Measurements from ENCODE around the gene FXR1.
"Not testable (repeated sequence)": the region's sequence is repeated elsewhere in the genome, so short reads cannot be mapped to it uniquely, and the experiment has no call there.

FXR1 gene

DNA sequence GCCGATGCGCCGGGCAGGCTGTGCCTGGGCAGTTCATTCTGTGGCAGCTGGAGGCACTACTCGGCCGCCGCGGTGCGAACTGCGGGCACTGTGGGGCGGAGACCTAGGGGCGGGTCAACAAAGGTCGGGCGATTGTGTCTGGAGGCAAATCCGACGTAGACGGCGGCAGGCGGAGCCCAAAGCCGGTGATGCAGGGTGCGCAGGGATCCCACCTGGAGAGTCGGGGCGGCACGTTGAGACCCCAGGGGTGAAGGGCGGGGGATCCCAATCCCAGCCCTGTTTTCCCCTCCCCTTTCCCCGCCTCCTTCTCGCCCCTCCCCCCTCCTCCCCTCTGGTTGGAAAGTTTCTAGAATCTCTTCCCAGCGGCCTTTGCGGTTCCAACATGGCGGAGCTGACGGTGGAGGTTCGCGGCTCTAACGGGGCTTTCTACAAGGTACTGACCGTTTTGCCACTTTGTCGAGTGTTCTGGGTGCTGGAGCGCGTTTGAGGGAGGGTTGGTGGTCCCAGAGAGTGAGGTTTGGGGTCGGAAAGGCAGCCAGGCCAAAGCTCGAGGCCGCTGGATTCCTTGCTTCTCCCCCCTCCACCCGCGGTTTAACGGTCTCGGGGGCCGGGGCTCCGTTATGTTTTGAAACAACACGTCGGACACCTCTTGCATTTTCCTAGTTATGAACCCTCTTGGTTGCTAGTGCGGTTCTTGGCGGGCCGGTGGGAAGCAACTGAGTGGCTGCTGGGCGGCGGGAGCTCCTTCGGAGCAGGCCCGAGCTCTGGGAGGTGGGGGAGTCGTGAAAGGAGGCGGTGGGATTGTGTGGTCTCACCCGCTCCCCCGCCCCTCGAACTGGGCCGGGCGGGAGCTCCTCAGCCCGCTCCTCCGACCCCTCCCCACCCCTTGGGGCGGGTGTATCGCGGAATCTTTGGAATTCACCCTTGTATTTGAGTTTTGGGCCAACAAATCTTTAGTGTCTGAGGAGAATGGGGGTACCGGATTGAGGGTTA, at the start of gene FXR1:
Gene FXR1, plus strand, starts transcription at position 367 of the 993 bp plus-strand sequence. Its CDS starts 16 bp downstream, at position 383.
- no peak for FAIRE-seq

DNA sequence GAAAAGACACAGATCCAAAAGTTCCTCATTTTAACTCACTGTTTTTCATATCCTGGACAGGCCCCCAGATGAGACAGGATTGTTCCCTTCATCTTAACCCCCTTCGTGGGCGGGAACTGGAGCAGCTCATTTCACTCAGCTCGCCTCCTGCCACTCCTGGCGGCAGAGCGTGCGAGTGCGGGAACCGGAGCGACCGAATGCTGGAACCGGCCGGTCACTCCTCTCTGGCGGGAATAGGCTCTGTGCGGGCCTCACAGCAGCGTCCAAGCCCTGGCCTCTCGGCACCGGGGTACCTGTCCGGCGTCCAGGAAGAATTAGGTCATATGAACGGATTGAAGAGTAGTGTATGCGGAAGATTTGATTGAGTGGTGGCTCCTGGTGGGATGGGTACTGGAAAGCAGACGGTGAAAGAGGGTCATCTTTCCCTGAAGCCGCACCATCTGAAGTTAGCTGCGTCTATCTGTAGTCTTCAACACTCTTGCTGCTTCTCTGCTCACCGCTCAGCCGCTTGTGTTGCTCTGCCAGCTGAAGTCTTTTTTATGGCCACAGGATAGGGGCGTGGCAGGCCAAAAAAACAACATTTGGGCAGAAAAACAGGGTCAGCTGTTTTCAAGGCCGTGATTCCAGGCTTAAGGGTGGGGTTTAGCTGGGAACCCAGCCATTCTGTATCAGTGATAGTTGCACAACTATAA, 42.3 kb upstream of the FXR1 start:
- FAIRE-seq = no peak

DNA sequence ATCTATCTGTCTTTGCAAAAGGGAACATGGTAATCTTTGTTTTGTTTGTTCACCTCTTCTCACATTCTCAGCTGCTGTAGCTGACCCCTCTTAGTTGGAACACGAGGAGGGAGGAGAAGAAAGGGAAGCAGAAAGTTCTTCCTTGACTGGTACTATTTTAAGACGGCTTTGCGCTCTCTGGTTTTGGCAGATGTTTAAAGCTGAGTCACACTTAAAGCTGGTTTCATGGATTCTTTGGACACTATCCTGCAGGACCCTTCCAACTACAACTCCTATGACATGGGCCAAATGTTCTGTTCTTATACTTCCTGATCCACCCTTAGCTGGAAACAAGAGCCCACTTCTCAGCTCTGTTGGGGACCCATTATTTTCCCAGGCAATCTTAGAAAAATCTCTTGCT, 40.6 kb upstream of the FXR1 start:
- no peak for FAIRE-seq

DNA sequence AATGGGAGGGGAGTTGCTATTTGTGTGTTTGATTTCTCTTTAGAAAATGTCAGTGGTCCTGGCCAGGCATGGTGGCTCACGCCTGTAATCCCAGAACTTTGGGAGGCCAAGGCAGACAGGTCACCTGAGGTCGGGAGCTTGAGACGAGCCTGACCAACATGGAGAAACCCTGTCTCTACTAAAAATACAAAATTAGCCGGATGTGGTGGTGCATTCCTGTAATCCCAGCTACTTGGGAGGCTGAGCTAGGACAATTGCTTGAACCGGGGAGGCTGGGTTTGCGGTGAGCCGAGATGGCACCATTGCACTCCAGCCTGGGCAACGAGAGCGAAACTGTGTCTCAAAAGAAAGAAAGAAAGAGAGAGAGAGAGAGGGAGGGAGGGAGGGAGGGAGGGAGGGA, 40.0 kb upstream of the FXR1 start:
- not testable (repeated sequence) for FAIRE-seq

DNA sequence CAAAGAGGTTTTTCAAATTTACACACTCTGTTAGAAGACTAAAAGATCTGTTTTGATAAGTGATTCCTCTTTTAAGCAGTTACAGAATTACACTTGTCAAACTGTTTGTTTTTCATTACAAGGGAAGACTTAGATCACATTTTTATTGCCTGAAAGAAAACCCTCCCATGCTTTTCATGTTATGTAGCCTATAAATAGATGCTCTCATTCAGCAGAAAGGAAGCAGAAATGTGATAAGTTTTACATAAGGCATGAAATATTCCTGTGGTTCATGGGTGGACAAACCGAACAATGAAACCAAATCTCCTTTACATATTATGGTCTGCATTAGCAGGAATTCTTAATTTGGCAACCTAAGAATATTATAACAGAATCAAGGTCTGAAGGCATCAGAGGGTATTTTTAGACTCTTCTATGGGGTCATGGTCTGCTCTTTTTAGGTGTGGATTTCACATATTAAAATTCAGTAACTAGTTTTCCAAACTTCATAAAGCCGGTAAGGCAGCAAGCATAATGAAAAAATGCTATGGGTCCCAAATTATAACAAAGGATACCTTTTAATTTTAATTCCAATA, 37.3 kb upstream of the FXR1 start:
- FAIRE-seq = no peak

DNA sequence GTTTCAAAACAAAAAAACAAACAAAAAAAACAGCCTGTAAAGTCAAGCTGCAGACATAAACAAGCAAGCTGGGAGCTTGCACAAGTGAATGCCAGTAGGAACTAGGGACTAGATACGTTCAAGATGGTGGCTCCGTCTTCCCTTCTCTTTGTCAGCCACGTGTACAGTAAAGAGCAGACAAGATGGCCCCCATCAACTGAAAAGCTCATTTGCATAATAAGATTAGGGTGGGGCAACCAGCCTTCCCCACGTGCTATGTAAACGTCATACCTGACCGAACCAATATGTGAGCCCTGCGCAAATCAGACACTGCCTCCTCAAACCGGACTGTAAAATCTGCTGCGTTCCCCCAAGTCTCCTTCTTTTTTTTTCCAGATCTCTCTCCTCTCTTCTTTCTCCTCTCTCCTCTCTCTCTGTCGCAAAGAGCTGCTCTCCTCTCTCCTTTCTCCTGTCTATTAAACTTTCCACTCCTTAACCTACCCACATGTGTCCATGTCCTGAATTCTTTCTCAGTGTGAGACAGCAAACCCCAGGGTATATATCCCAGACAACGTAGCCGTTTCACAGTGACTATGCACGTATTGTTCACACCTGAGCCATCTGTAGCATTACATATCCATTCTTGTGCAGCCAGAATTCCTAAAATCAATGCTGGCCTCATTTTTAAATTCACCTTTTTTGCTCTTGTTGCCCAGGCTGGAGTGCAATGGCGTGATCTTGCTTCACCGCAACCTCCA, 31.2 kb upstream of the FXR1 start:
- FAIRE-seq = no peak

DNA sequence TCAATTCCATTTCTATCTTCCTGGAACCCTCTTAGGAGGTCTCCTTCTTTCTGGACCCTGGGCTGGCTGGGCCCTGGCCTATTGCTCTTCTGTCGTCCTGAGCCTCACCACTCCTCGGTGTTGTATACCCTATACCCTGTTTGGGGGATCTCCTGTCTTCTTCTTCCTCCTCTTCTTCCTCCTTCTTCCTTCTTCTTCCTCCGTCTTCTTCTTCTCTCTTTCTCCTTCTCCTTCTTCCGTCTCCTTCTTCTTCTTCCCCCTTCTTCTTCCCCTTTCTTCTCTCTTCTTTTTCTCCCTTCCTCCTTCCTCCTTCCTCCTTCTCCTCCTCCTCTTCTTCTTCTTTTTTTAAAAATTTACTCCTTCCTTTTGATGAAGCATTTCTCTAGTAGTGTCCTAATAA, 30.4 kb upstream of the FXR1 start:
- FAIRE-seq = no peak

DNA sequence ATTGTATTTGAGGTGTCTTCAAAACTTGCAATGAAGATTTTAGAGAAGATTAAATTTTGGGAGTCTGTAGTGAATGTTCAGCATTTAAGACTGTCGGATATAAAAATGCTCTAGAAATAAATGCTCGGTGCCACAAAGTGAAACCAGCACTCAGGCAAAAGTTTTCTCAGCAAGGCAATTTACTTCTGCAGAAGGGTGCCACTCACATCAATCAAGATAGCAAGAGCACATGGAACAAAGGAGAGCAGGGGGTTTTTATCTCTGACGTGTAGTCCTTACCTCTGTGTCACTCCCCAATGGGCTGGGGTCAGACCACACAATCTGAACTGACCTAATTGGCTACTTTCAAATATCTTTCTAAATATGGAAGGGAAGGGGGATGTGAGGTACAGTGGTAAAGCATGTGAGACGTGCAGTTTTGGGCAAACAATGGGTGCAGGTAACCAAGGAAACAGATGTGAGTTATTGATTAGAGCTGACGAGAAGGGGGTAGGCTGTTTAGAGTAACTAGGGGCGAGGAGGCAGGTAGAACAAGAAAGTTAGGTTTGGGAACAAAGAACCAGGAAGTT, 23.4 kb upstream of the FXR1 start:
- FAIRE-seq = no peak

DNA sequence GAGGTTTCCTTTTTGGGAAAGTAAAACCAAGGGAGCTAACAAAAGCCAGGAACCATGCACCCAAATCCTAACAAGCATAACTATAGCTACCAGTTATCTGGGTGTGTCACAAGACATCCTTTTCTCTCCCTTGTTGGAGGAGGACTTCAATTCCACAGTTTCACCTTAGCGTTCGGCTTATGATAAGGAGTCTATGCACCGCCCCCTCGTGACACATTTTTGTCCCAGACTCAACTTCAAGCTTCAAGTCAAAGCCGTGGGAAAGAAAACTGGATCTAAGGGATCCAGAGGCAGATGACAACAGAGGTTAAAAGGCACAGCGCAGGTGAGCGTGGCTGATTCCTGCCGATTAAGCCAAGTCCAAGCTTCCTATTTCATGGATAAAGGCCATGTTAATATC, 13.9 kb upstream of the FXR1 start:
- FAIRE-seq = no peak

DNA sequence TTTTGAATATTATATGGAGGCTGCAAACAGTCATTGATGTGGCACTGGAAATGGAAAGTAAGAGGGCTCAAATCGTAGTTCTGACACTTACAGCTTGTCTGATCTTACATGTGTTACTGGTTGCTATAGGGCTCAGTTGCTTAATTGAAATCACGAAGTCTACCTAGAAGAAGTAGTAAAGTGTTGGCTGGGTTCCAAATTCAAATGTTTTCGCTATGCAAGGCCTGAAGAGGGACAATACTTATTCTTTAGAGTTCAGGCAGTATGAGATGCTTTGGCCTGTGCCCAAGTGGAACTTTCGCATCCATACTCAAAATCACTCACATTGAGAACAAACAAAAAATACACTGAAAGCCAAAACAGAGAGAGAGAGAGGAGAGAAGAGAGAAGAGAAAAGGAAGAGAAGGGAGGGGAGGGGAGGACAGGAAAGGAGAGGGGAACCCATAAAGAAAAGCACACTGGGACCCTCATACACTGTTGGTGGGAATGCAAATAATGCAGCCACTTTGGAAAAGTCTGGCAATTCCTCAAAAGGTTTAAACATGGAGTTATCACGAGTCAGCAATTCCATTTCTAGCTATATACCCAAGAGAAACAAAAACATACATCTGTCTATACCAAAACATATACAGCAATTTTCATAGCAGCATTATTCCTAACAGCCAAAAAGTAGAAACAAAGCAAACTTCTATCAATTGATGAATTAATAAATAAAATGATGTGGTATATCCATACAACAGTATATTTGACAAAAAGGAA, 2.9 kb upstream of the FXR1 start:
- no peak for FAIRE-seq

DNA sequence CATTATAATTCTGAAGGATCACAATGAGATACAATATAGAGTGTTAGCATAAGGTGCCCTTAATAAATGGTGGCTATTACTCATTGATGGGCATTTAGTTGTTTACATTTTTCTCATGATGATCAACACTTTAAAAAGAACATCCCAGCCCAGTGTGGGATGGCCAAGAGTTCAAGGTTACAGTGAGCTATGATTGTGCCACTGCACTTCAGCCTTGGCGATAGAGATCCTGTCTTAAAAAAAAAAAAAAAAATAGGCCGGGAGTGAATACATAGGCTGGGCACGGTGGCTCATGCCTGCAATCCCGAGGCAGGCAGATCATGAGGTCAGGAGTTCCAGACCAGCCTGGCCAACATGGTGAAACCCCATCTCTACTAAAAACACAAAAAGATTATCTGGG, 1.6 kb upstream of the FXR1 start:
- FAIRE-seq = no peak

DNA sequence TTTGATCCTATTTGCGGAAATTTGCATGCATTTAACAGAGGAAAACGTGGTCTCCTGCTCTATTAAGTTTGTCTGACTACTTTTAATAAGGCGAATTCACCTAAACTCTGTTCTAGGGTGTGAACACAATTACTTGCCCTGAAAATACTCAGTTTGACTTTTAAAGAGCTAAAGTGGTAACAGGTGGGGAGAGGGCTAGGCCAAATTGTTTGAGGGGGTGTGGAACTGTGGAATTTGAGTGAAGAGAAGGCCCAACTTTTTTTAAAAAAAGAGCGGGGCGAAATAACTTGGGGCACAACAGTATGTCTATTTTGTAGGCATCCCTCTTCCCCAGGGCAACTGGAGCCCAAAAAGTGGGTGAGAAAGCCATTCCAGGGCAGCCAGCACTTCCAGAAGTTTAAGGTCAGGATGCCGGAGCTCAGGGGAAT, 580 bp upstream of the FXR1 start:
- no peak for FAIRE-seq

DNA sequence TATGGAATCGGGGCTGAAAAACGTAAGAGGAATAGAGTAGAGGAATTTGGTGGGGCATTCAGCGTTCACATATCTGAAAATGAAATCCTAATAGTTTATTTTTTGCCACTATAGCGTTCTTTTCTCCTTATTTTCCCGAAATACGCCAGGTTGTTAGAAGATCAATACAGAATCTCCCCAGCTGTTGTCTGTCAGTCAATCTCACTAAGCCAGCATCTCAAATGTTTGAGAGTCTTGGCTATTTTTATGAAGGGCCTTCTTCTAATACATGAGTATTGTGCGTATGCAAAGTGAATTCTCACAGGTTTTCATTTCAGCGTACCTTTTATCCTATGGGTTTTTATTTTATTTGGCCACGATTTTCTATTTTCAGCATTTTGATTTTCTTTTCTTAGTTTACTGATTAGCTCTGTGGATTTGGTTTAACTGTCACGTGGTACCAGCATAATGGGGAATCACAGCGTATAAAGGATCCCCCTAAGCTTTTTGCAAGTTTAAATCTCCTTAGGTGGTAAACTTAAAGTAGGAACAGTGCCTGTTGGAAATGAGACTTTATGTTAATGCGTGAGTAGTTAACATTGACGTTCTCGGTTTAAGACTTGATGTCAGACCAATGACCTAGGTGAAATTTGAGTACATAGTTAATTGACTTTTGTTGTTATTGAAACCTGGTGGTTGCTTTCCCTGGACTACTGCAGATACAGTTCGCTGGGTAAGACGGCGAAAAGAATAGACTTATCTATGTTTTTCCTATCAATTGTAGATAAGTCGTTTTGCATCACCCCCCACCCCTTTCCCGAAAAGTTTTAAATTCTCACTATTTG, 1.3 kb downstream of the FXR1 start:
- FAIRE-seq = no peak

DNA sequence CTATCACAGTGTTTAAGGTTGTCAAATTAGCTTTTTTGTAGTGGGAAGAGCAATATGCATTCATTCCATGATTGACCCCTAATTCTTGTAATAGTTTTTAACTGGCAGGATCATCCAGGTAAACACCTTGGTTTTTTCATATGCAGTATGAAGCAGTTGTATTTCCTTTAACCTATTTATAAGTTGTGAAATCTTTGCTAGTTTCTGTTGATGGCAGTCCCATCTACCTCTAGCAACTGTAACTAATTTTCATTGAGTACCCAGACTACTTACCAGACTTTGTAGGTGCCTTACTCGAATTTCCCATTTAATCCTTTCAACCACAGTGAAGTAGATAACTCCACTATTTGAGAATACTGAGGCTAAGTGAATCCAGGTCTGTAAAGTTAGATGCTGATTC, 6.1 kb downstream of the FXR1 start:
- FAIRE-seq = no peak

DNA sequence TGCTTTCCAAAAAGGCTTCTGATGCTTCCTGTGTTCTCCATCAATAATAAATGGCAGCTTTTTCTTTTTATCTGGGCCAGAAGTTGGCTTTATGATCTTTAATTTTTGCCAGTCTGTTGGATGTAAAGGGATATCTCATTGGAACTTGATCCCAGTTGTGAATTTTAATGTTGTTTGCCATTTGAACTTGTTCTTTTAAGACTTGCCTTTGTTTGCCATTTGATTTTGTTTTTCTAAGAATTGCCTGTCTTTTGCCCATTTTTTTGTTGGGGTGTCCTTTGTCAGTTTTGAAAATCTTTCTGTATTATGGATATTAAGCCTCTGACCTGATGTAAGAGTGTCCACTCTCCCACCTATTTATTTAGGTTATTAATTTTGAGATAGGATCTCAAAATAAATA, 9.8 kb downstream of the FXR1 start:
- FAIRE-seq = no peak

DNA sequence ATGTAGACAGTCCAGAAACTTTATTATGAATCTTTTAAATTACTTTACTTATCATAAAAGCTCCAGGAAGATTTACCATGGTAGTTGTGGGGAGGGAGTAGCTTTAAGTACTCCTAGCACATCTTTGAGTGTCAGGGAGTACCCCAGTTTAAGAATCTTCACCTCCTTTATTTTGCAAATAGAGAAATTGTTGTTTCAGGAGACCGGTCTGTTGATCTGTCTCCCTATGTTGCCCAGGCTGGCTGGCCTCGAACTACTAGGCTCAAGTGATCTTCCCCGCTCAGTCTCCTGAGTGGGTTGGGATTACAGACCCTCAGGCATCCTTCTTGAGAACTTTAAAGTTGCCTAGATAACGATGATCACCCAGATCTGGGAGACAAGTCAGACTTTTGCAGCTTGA, 11.1 kb downstream of the FXR1 start:
- no peak for FAIRE-seq

DNA sequence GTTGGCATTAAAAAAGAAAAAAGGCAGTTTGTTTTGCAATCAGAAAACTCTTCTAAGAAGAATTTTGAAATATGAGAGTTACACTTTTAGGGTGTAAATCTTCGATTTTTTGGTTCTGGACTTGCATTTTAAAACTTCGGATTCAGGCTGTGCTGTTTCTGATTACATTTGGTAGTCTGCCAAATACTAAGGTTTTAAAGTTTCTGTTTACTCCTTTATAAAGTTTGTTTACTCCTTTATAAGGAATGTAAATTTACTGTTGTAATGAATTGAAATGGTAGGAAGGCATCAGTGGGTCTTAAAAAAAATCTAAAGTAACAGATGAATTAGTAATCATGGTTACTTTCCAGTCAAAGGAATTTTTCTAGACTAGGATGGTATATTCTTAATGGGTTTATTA, 14.1 kb downstream of the FXR1 start:
- no peak for FAIRE-seq

DNA sequence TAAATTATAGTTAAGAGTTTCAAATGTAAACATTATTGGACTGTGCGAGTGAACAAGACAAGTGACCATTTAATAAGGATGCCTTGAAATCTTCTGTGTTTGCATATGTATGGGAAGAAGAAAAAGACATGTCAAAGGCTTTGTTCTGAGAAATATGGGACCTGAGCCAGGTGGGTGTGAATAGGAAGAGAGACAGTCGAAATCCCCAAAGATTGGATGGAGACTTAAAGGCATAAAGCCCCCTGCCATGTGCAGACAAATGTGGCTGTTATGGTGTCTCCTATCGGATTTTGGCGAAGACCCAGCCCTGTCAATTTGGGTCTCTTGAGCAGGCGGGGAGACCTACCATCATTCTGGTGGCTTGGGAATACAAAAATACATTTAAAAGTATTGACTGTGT, 16.9 kb downstream of the FXR1 start:
- FAIRE-seq = no peak

DNA sequence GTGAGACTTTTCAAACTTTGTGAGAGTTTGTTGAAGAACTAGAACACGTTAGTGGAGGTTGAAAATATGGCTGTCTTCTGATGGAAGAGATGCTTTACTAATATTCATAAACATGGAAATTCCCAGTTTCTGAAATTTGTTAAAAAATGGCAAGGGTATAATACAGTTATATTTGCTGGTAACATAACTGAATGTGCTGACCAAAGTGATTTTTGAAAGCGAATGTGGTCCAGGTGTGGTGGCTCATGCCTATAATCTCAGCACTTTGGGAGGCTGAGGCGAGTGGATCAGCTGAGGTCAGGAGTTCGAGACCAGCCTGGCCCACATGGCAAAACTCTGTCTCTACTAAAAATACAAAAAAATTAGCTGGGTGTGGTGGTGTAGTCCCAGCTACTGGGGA, 18.1 kb downstream of the FXR1 start:
- no peak for FAIRE-seq

DNA sequence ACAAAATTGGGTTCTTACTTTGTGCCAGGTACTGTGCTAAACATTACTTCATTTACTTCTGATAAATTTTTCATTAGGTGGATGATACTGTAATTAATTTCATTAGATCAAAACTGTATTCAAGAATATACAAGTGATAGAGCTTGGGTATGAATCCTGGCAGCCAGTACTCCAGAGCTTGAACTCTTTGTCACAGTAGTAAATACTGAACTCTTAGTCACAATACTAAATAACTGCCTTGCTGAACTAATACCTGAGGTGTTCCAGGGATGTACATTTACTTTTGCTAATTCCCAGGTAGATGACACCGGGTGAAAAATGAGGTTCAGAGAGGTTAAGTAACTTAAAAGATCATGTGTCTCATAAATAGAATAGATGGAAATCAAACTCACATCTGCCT, 20.3 kb downstream of the FXR1 start:
- FAIRE-seq = no peak

DNA sequence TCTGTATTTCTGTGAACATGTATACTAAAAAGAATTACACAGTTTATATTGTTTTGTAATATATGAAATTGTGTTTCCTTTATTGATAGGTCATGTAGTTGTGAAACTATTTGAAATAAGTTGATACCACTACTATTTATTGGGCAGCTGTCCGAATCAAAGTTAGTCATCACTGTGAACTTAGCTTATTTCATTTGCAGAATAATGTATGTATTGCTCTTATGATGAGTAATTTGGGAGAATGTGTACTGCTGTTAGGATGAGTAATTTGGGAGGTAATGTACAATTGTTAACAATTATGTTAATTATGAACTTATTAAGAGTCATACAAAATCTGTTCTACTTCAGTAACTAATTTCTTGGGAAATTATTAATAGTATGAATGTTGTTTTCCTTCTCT, 22.2 kb downstream of the FXR1 start:
- FAIRE-seq = no peak
